GM06990 (cell line): ENCODE results near the gene PPM1K.

Source experiments
- DNase-seq: peaks from one replicate; pipeline ENCODE4 v3.0.0-alpha.2; 2011; ENCODE audit not compliant: insufficient read length; ENCODE audit errors: extremely low read depth
- H3K27me3 ChIP-seq: replicated peaks from 2 replicates; pipeline ENCODE4 v1.6.0; 2011; ENCODE audit warnings: low read length; ENCODE audit not compliant: control insufficient read depth, insufficient read depth
- H3K36me3 ChIP-seq: 2 replicates; pipeline ENCODE4 v1.5.1; 2011; ENCODE audit warnings: low read length; ENCODE audit not compliant: control insufficient read depth, insufficient read depth
- H3K4me3 ChIP-seq: replicated peaks from 2 replicates; pipeline ENCODE4 v1.5.1; 2011; ENCODE audit warnings: low read depth, mild to moderate bottlenecking, control low read depth, low read length
- TF ChIP-seq, protein P1 (sequence below): IDR thresholded peaks from 2 replicates; pipeline ENCODE4 v1.5.1; 2011; ENCODE audit warnings: low read length, control low read depth, mild to moderate bottlenecking, inconsistent platforms; ENCODE audit not compliant: insufficient read depth, poor library complexity, severe bottlenecking

The PPM1K gene

DNA sequence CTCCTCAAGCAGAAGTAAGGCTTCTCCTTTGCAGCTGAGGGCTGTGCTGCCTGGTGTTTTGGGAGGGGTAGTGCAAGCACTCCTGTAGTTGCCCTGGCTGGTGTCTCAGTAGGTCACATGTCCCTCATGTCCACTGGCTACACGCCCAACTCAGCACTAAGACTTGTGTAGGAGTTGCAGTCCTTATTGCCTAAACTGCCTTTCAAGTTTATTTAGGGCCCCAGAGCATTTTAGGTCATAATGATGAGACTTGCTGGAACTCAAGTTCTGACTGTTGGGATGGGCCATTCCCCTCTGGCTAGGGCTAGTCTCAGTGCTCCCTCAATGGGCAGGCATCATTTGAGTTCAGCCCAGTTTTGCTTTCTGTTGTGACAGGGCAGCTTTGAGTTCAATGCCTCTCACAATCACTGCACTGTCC, 44.1 kb downstream of the PPM1K start:
- Histone ChIP-seq H3K27me3 (no peaks in the 10 kb centered on the region), H3K36me3 (no peaks in the 10 kb centered on the region), H3K4me3 (no peak overlapping the region)
- no peak for DNase-seq
- TF ChIP-seq, protein P1, sequence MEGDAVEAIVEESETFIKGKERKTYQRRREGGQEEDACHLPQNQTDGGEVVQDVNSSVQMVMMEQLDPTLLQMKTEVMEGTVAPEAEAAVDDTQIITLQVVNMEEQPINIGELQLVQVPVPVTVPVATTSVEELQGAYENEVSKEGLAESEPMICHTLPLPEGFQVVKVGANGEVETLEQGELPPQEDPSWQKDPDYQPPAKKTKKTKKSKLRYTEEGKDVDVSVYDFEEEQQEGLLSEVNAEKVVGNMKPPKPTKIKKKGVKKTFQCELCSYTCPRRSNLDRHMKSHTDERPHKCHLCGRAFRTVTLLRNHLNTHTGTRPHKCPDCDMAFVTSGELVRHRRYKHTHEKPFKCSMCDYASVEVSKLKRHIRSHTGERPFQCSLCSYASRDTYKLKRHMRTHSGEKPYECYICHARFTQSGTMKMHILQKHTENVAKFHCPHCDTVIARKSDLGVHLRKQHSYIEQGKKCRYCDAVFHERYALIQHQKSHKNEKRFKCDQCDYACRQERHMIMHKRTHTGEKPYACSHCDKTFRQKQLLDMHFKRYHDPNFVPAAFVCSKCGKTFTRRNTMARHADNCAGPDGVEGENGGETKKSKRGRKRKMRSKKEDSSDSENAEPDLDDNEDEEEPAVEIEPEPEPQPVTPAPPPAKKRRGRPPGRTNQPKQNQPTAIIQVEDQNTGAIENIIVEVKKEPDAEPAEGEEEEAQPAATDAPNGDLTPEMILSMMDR: no peak

DNA sequence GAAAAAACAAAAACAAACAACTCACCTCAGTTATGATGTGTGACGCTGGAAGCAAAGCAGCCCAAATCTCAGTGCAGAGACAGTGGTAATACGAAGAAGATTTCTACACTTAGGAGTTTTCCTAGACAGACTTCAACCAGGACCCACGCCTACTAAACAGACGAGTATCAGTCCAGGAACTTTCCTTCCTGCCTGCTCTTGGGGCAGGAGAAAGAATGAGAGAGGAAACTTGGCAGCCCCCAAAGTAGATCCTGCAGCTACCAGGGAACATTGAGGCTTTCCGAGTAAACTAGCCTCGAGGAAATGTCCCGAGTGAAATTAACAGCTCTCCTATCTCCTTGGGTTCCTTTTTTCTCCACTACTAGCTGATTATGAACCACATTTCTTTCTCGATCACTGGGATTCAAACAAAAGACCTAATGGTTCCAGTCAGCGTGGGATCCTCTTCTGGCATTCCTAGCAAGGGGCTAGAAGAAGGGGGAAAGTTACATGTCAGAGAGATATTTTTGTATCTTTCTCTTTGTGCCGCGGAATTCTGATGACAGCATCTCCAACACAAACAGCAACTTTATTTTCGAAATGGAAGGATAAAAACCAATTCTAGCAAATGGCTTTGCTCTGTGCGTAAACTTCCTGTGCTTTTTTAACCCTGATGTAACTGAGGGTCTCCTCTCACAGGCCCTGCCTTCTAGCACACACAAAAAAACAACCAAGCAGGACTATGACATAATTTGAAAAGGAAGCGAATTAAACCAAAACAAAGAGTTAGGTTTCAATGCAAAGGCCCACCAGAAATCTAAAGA, 53.2 kb downstream of the PPM1K start:
- TF ChIP-seq, protein P1: no peak
- H3K27me3 ChIP-seq: no peaks in the 10 kb centered on the region
- no peak for DNase-seq
- H3K36me3 ChIP-seq: no peaks in the 10 kb centered on the region
- H3K4me3 ChIP-seq: no peak overlapping the region

DNA sequence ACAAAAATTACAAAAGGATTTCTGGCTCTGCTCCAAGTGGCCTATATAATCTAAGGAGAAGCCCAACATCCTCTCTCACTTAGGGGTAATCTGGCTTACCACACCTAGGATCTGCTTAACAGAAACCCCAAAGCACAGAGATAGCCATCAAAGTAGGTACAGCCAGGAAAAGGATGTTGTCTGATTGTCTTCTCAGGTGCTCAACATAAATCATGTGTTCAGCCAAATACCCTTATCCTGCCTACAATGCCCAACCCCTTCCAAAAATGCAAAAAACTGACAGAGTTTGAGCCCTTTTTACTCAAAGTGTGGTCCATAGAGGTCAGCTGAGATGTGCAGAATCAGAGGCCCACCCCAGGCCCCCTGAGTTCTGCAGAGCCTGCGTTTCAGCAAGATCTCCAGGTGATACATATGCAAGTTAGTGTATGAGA, 53.9 kb downstream of the PPM1K start:
- Histone ChIP-seq H3K36me3 (no peaks in the 10 kb centered on the region), H3K27me3 (no peaks in the 10 kb centered on the region), H3K4me3 (no peak overlapping the region)
- DNase-seq: no peak
- TF ChIP-seq, protein P1: no peak

DNA sequence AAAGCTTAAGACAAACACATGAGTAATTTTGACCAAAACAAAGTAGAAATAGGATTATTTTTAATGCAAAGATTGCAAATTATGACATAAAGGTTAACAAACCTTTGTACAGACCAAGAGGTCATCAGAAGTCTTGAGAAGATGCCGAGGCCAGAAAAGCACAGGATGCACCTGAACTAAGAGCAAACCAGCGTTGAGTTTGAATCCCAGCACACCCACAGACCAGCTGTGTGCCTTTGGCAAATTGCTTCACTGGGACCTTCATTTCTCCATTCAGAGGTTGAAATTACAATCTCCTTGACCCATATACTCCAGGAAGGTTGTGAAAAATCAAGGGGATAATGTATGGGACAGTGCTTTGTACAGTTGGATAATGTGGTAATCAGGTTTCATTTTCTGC, 56.6 kb downstream of the PPM1K start:
- Histone ChIP-seq H3K36me3 (no peaks in the 10 kb centered on the region), H3K27me3 (no peaks in the 10 kb centered on the region), H3K4me3 (no peak overlapping the region)
- DNase-seq: no peak
- TF ChIP-seq, protein P1: no peak

DNA sequence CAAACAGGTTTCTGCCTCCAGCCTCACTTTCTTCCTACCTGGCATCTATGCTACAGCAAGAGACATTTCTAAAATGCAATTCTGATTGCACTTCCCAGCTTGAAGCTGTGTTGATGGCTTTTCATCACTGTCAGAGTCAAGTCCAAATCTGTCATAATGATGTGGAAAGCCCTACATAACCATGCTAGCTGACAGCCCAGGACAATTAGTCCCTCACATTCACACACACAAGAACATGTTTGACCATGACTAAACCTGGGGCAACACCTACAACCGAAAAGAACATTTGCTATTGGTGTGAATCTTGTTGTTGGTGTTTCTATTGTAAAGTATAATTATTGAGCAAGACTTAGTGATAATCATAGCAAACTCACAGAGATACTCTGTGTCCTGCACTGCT, 58.2 kb downstream of the PPM1K start:
- no peaks in the 10 kb centered on the region for H3K27me3 ChIP-seq
- no peak for DNase-seq
- H3K4me3 ChIP-seq: no peak overlapping the region
- TF ChIP-seq, protein P1: no peak
- H3K36me3 ChIP-seq: no peaks in the 10 kb centered on the region
